Endodermal cell (in vitro differentiated cells): ENCODE data around the gene NR6A1. TPM values are rescaled to one million over a fixed set of nuclear protein-coding genes. Genes with fewer than 3 reads are reported as not detected.
A peak's percentile ranks its signal among the peaks of the same experiment; 100 is the strongest.

Experiments
- DNase-seq: peaks from one replicate; pipeline ENCODE4 v3.0.0-alpha.2; 2017
- H3K27ac ChIP-seq: 2 replicates; pipeline ENCODE4 v1.5.1; 2013; ENCODE audit warnings: mild to moderate bottlenecking, low read depth, low read length, moderate library complexity
- H3K27me3 ChIP-seq: 2 replicates; pipeline ENCODE4 v1.6.1; 2013; ENCODE audit warnings: mild to moderate bottlenecking, low read length, moderate library complexity; ENCODE audit not compliant: insufficient read depth, control insufficient read depth, poor library complexity, severe bottlenecking
- H3K36me3 ChIP-seq: 2 replicates; pipeline ENCODE4 v1.7.0; 2013; ENCODE audit warnings: mild to moderate bottlenecking, low read length, moderate library complexity; ENCODE audit not compliant: control insufficient read depth, insufficient read depth
- H3K4me1 ChIP-seq: one replicate; pipeline ENCODE4 v1.7.0; 2013; ENCODE audit warnings: low read length; ENCODE audit not compliant: control insufficient read depth, insufficient read depth
- H3K4me3 ChIP-seq: 2 replicates; pipeline ENCODE4 v1.5.1; 2013; ENCODE audit warnings: mild to moderate bottlenecking, low read length, moderate library complexity
- H3K9ac ChIP-seq: 2 replicates; pipeline ENCODE4 v1.6.1; 2013; ENCODE audit warnings: mild to moderate bottlenecking, low read length, moderate library complexity; ENCODE audit not compliant: poor library complexity, severe bottlenecking; ENCODE audit errors: extremely low read depth
- H3K9me3 ChIP-seq: 2 replicates; pipeline ENCODE4 v1.6.1; 2013; ENCODE audit warnings: mild to moderate bottlenecking, low read length, moderate library complexity; ENCODE audit not compliant: control insufficient read depth
- H3K27ac Mint-ChIP-seq: 2 replicates; pipeline ENCODE4 v1.8.0; 2020; ENCODE audit warnings: mixed read lengths
- H3K27me3 Mint-ChIP-seq: 2 replicates; pipeline ENCODE4 v1.8.0; 2021; ENCODE audit warnings: mild to moderate bottlenecking, mixed read lengths; ENCODE audit not compliant: insufficient read depth
- H3K36me3 Mint-ChIP-seq: 2 replicates; pipeline ENCODE4 v1.8.0; 2020; ENCODE audit warnings: low read depth, mixed read lengths
- H3K4me1 Mint-ChIP-seq: 2 replicates; pipeline ENCODE4 v1.8.0; 2020; ENCODE audit warnings: mixed read lengths
- H3K4me3 Mint-ChIP-seq: 2 replicates; pipeline ENCODE4 v1.8.0; 2020; ENCODE audit warnings: mild to moderate bottlenecking, moderate library complexity, mixed read lengths
- H3K9me3 Mint-ChIP-seq: 2 replicates; pipeline ENCODE4 v1.8.0; 2020; ENCODE audit warnings: mild to moderate bottlenecking, mixed read lengths
- WGBS, 2 experiments: methylation state at CpG; one replicate each; pipeline versions ENCODE4 v1.1.5 to v1.1.7; 2013; ENCODE audit warnings: missing lambda C conversion rate in 2 of 2, mixed read lengths in 1 of 2; ENCODE audit not compliant: insufficient coverage in 1 of 2, insufficient read length in 1 of 2; 5-methylcytosine and 5-hydroxymethylcytosine counted together
- total RNA-seq, 2 donors: library from RNA; stranded (reverse); fragmentation: NEBNext Ultra II Directional in 1 of 2; extraction: Animal tissue kit (Norgen Biotek cat#: 25700) in 1 of 2; gene quantifications; 2 replicates in 1 of 2; 3 replicates in 1 of 2; pipeline ENCODE4 v1.2.1, GENCODE V29; 2021
- TF ChIP-seq, protein P1 (sequence below): fragments of 200-600 bp; sonication (generic); conservative IDR thresholded peaks from 2 replicates; pipeline ENCODE4 v1.5.0; 2021; ENCODE audit warnings: antibody characterized with exemption, mild to moderate bottlenecking

Gene NR6A1
- total RNA-seq, 2 donors from 2014 or later, result 168 to 206 TPM

DNA sequence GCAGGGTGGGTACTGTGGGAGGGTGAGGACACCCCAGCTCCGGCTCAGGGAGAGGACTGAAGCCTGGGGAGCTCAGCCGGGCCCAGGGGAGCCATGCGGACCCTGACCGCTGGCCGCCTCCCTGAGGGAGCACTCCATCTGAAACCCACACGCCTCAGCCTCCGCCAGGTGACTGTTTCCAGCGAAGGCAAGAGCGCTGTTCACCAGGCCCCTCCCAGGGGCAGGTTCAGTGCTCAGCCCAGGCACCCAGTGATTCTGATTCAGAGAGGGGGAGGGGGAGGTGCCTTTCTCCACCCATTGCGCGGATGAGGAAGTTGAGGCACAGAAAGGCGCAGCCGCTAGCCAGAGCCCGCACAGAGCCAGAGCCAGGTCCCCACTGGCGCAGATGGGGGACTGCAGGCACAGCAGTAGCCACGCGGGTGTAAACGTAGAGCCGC, 293.9 kb downstream of the NR6A1 start:
- TF ChIP-seq, protein P1, sequence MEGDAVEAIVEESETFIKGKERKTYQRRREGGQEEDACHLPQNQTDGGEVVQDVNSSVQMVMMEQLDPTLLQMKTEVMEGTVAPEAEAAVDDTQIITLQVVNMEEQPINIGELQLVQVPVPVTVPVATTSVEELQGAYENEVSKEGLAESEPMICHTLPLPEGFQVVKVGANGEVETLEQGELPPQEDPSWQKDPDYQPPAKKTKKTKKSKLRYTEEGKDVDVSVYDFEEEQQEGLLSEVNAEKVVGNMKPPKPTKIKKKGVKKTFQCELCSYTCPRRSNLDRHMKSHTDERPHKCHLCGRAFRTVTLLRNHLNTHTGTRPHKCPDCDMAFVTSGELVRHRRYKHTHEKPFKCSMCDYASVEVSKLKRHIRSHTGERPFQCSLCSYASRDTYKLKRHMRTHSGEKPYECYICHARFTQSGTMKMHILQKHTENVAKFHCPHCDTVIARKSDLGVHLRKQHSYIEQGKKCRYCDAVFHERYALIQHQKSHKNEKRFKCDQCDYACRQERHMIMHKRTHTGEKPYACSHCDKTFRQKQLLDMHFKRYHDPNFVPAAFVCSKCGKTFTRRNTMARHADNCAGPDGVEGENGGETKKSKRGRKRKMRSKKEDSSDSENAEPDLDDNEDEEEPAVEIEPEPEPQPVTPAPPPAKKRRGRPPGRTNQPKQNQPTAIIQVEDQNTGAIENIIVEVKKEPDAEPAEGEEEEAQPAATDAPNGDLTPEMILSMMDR, result peak; percentile 41
- peaks cover 2% of the 10 kb centered on the region for H3K4me1 Mint-ChIP-seq
- H3K4me1 ChIP-seq, result no peaks in the 10 kb centered on the region
- H3K36me3 ChIP-seq, result no peaks in the 10 kb centered on the region
- H3K9ac ChIP-seq, result no peak overlapping the region
- no peaks in the 10 kb centered on the region for H3K9me3 Mint-ChIP-seq
- no peaks in the 10 kb centered on the region for H3K36me3 Mint-ChIP-seq
- H3K27ac ChIP-seq, result no peak overlapping the region
- peak overlapping the region; percentile 43 for H3K4me3 Mint-ChIP-seq
- 46 to 70% methylated on average over 2 to 19 of the region's 19 CpGs for WGBS, 2 experiments
- H3K27ac Mint-ChIP-seq, result no peak overlapping the region
- H3K4me3 ChIP-seq, result peak overlapping the region; percentile 56
- H3K27me3 ChIP-seq, result peaks cover 43% of the 10 kb centered on the region
- no peaks in the 10 kb centered on the region for H3K9me3 ChIP-seq
- DNase-seq, result no peak
- H3K27me3 Mint-ChIP-seq, result peaks cover 60% of the 10 kb centered on the region

DNA sequence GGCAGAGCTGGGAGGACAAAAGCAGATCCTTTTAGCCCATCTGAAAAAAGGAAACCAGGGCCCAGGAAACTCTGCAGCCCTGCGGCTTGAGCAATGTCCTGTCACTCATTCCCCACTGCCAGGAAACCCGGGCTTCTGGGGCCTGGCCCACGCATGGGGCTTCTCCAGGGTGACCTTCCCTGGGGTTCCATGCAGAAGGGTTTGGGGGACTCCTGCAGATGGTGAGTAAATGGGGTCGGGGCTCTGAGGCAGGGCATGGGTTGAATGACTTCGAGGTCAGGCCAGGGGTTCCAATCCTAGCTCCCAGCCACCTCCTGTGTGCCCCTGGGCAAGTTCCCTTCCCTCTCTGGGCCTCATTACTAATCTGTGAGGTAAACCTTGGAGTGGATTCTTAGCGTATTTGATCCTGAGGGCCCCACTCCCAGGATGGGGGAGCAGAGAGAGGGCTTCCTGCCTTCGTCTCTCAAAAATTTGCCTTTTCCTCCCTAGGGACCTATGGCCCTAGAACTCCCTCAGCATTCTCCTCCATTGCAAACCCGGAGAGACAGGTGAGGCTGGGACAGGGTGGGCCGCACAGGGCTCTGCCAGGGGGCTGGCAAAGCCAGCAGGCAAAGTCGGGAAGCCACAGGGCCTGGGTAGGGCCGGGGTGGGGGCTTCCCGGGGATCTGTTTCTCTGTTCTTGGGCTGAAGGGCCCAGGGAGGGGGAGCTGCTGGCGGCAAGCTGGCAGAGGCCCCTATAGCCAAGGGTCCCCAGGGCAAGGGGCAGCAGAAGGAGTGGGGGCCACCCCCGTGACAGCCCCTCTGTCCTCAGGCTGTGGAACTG, 295.0 kb downstream of the NR6A1 start:
- 86 to 95% methylated on average over 7 to 14 of the region's 14 CpGs for WGBS, 2 experiments
- no peak overlapping the region for H3K27ac Mint-ChIP-seq
- H3K9me3 ChIP-seq, result no peaks in the 10 kb centered on the region
- H3K9ac ChIP-seq, result no peak overlapping the region
- peaks cover 51% of the 10 kb centered on the region for H3K27me3 Mint-ChIP-seq
- TF ChIP-seq, protein P1, result no peak
- no peaks in the 10 kb centered on the region for H3K36me3 ChIP-seq
- no peak overlapping the region for H3K27ac ChIP-seq
- peaks cover 2% of the 10 kb centered on the region for H3K4me1 Mint-ChIP-seq
- no peak overlapping the region for H3K4me3 Mint-ChIP-seq
- H3K4me1 ChIP-seq, result no peaks in the 10 kb centered on the region
- peaks cover 33% of the 10 kb centered on the region for H3K27me3 ChIP-seq
- no peak overlapping the region for H3K4me3 ChIP-seq
- no peaks in the 10 kb centered on the region for H3K9me3 Mint-ChIP-seq
- H3K36me3 Mint-ChIP-seq, result no peaks in the 10 kb centered on the region
- no peak for DNase-seq

DNA sequence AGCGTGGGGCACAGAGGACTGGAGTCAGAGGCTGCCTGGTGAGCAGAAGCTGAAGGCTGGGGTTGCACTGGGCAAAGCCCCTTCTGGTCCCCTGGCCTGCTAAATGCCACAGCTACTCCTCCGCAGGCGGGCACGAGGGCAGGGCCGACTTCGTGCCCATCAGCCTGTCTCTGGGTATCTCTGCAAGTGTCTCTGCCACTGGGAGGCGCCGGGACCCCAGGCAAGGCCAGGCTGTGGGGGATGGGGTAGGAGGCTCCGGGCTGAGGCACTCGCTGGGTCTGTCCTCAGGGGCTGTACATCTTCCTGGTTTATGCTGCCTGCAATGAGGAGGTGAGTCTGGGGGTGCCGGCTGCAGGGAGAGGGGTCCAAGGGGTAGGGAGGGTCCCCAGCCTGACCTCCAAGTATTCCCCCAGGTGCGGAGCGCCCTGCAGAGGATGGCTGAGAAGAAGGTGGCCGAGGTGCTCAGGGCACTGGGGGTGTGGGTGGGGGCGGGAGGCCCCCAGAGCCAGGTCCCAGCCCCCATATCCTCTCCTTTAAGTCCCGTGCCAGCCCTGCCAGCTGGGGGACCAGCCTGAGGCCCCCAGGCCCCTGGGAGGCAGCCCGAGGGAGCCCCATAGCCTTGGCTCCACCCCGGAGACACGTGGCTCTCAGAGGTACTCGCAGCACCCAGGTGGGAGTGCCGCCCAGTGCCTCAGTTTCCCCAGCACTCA, 295.8 kb downstream of the NR6A1 start:
- Mint-ChIP-seq H3K4me3 (no peak overlapping the region), H3K36me3 (no peaks in the 10 kb centered on the region), H3K27ac (no peak overlapping the region), H3K27me3 (peaks cover 46% of the 10 kb centered on the region), H3K4me1 (peaks cover 2% of the 10 kb centered on the region), H3K9me3 (no peaks in the 10 kb centered on the region)
- H3K9me3 ChIP-seq, result no peaks in the 10 kb centered on the region
- no peak overlapping the region for H3K9ac ChIP-seq
- no peaks in the 10 kb centered on the region for H3K36me3 ChIP-seq
- H3K4me3 ChIP-seq, result no peak overlapping the region
- peaks cover 33% of the 10 kb centered on the region for H3K27me3 ChIP-seq
- WGBS, 2 experiments, result 80 to 90% methylated on average over 7 to 21 of the region's 21 CpGs
- H3K4me1 ChIP-seq, result no peaks in the 10 kb centered on the region
- DNase-seq, result peak; percentile 83
- H3K27ac ChIP-seq, result no peak overlapping the region
- TF ChIP-seq, protein P1, result peak; percentile 41
